GM20431 (cell line): ENCODE results near the gene MIA3.
"Not testable (repeated sequence)": the region's sequence is repeated elsewhere in the genome, so short reads cannot be mapped to it uniquely, and the experiment has no call there.

Source experiments
- in situ Hi-C: fragments of 300-500 bp; cut with MseI, MboI; formaldehyde crosslinking; loops from one replicate; pipeline ENCODE4 v1.15.0; 2020; ENCODE audit warnings: low sequenced_read_pairs; ENCODE audit not compliant: unreplicated experiment

MIA3 gene

GRCh38 chr1:222656391-222657155 is 38.7 kb downstream of the MIA3 start:
- in situ Hi-C loops, result no loop called here

- in situ Hi-C loops, result no loop called here
These were observed 40.0 kb downstream of the MIA3 start for GRCh38 chr1:222657899-222658298.

- in situ Hi-C loops, result no loop called here
These were observed 45.6 kb downstream of the MIA3 start for GRCh38 chr1:222663431-222663934.

- in situ Hi-C loops, result no loop called here
These were observed 48.1 kb downstream of the MIA3 start for GRCh38 chr1:222665964-222666363.

- in situ Hi-C loops, result not testable (repeated sequence)
These were observed 50.3 kb downstream of the MIA3 start for GRCh38 chr1:222668184-222668583.

GRCh38 chr1:222669107-222669506 is 51.2 kb downstream of the MIA3 start:
- in situ Hi-C loops, result not testable (repeated sequence)

- in situ Hi-C loops, result no loop called here
These were observed 52.2 kb downstream of the MIA3 start for GRCh38 chr1:222670110-222670509.

GRCh38 chr1:222680080-222680479 is 62.2 kb downstream of the MIA3 start:
- in situ Hi-C loops, result no loop called here

GRCh38 chr1:222691016-222691415 is 73.1 kb downstream of the MIA3 start:
- in situ Hi-C loops, result no loop called here

GRCh38 chr1:222694927-222695326 is 77.0 kb downstream of the MIA3 start:
- in situ Hi-C loops, result no loop called here

- in situ Hi-C loops, result no loop called here
These were observed 78.8 kb downstream of the MIA3 start for GRCh38 chr1:222696741-222697140.

- in situ Hi-C loops, result no loop called here
These were observed 79.3 kb downstream of the MIA3 start for GRCh38 chr1:222697203-222697602.

GRCh38 chr1:222697826-222698225 is 79.9 kb downstream of the MIA3 start:
- in situ Hi-C loops, result no loop called here

GRCh38 chr1:222702210-222702609 is 84.3 kb downstream of the MIA3 start:
- in situ Hi-C loops, result no loop called here

GRCh38 chr1:222704260-222704659 is 86.4 kb downstream of the MIA3 start:
- in situ Hi-C loops, result no loop called here

- in situ Hi-C loops, result no loop called here
These were observed 88.9 kb downstream of the MIA3 start for GRCh38 chr1:222706815-222707214.

GRCh38 chr1:222709700-222710153 is 91.8 kb downstream of the MIA3 start:
- in situ Hi-C loops, result no loop called here

GRCh38 chr1:222711319-222712252 is 93.7 kb downstream of the MIA3 start:
- in situ Hi-C loops, result no loop called here

GRCh38 chr1:222712253-222713090 is 94.6 kb downstream of the MIA3 start, which contains the start of the genes AIDA and BROX:
Gene AIDA (minus strand): TSS chr1:222712491. CDS start chr1:222712317, 174 bp downstream.
Gene BROX (plus strand): TSS chr1:222712564. CDS start chr1:222715700, 3,136 bp downstream.
- in situ Hi-C loops, result no loop called here
